Loucy (cell line): Measurements from ENCODE around the gene ARPC4.

Experiments
- H2AFZ ChIP-seq: fragments of 200-600 bp; sonication (generic); 2 replicates; pipeline ENCODE4 v1.6.0; 2016; ENCODE audit warnings: antibody characterized with exemption, mild to moderate bottlenecking, low read length, moderate library complexity
- H3F3A ChIP-seq: fragments of 200-600 bp; 2 replicates; pipeline ENCODE4 v1.6.0; 2016; ENCODE audit warnings: antibody characterized with exemption, low read depth, mild to moderate bottlenecking
- H3K27me3 ChIP-seq: fragments of 200-600 bp; sonication (generic); 2 replicates; pipeline ENCODE4 v1.6.1; 2014; ENCODE audit warnings: low read length, mild to moderate bottlenecking; ENCODE audit not compliant: insufficient read depth, poor library complexity, severe bottlenecking
- H3K36me3 ChIP-seq: fragments of 200-600 bp; sonication (generic); 2 replicates; pipeline ENCODE4 v1.6.1; 2016; ENCODE audit warnings: low read length; ENCODE audit not compliant: insufficient read depth
- H3K4me1 ChIP-seq: fragments of 200-600 bp; sonication (generic); 2 replicates; pipeline ENCODE4 v1.5.1; 2014; ENCODE audit warnings: low read length, mild to moderate bottlenecking; ENCODE audit not compliant: insufficient read depth, poor library complexity, severe bottlenecking
- H3K4me2 ChIP-seq: fragments of 200-600 bp; sonication (generic); 2 replicates; pipeline ENCODE4 v1.6.0; 2014; ENCODE audit warnings: antibody characterized with exemption, low read length, low read depth, mild to moderate bottlenecking; ENCODE audit not compliant: poor library complexity, severe bottlenecking
- H3K4me3 ChIP-seq: fragments of 200-600 bp; sonication (generic); 2 replicates; pipeline ENCODE4 v1.5.1; 2014; ENCODE audit warnings: low read length, mild to moderate bottlenecking, mixed read lengths; ENCODE audit not compliant: poor library complexity, severe bottlenecking
- H3K79me2 ChIP-seq: fragments of 200-600 bp; sonication (generic); 2 replicates; pipeline ENCODE4 v1.6.1; 2014; ENCODE audit warnings: low read length; ENCODE audit not compliant: insufficient read depth
- H3K9ac ChIP-seq: fragments of 200-600 bp; sonication (generic); 2 replicates; pipeline ENCODE4 v1.6.0; 2014; ENCODE audit warnings: mild to moderate bottlenecking, low read depth, low read length, moderate library complexity; ENCODE audit not compliant: poor library complexity, severe bottlenecking
- H3K9me2 ChIP-seq: fragments of 200-600 bp; sonication (generic); replicated peaks from 2 replicates; pipeline ENCODE4 v1.6.1; 2016; ENCODE audit warnings: low read depth, low read length, mixed read lengths
- H3K9me3 ChIP-seq: fragments of 200-600 bp; sonication (generic); 2 replicates; pipeline ENCODE4 v1.6.1; 2014; ENCODE audit warnings: mild to moderate bottlenecking, antibody characterized with exemption, low read length, low read depth; ENCODE audit not compliant: insufficient read depth
- H4K20me1 ChIP-seq: fragments of 200-600 bp; sonication (generic); 2 replicates; pipeline ENCODE4 v1.6.0; 2014; ENCODE audit warnings: antibody characterized with exemption, low read length, mild to moderate bottlenecking; ENCODE audit not compliant: insufficient read depth, poor library complexity, severe bottlenecking
- CTCF ChIP-seq: fragments of 200-600 bp; sonication (generic); conservative IDR thresholded peaks from 2 replicates; pipeline ENCODE4 v1.5.1; 2014; ENCODE audit warnings: mild to moderate bottlenecking, antibody characterized with exemption, low read length
- EZH2phosphoT487 ChIP-seq: fragments of 200-600 bp; IDR thresholded peaks from 2 replicates; pipeline ENCODE4 v1.6.1; 2018; ENCODE audit warnings: antibody characterized with exemption, mild to moderate bottlenecking, moderate library complexity, borderline replicate concordance

Gene ARPC4

GRCh38 chr3:9787714-9788113 lies 5.2 kb upstream of the ARPC4 start:
- Histone ChIP-seq H3K79me2 (peaks cover 30% of the 10 kb centered on the region), H4K20me1 (no peaks in the 10 kb centered on the region), H3K9me2 (no peaks in the 10 kb centered on the region), H3K27me3 (no peaks in the 10 kb centered on the region), H3K4me2 (no peak overlapping the region), H3K4me1 (peaks cover 28% of the 10 kb centered on the region), H3K4me3 (no peak overlapping the region), H2AFZ (no peak overlapping the region), H3F3A (no peaks in the 10 kb centered on the region), H3K9me3 (no peaks in the 10 kb centered on the region), H3K9ac (no peak overlapping the region), H3K36me3 (peaks cover 3% of the 10 kb centered on the region; the same call in 1 of the 2 replicates)
- no peak for TF ChIP-seq CTCF
- TF ChIP-seq EZH2phosphoT487: no peak

- TF ChIP-seq EZH2phosphoT487 (no peak), CTCF (no peak)
- Histone ChIP-seq H3F3A (no peaks in the 10 kb centered on the region), H3K4me1 (peaks cover 45% of the 10 kb centered on the region), H3K9me3 (no peaks in the 10 kb centered on the region), H3K9ac (peak overlapping the region; percentile 99), H3K36me3 (no peaks in the 10 kb centered on the region; the same call in 1 of the 2 replicates), H2AFZ (no peak overlapping the region), H3K79me2 (peaks cover 62% of the 10 kb centered on the region), H3K4me2 (peak overlapping the region; percentile 96), H3K9me2 (no peaks in the 10 kb centered on the region), H3K27me3 (no peaks in the 10 kb centered on the region), H3K4me3 (peak overlapping the region; percentile 97), H4K20me1 (peaks cover 24% of the 10 kb centered on the region)
These were observed 1.8 kb upstream of the ARPC4 start for GRCh38 chr3:9791127-9791526.

- Histone ChIP-seq H3K4me3 (peak overlapping the region; percentile 97), H3K9me2 (no peaks in the 10 kb centered on the region), H3F3A (no peaks in the 10 kb centered on the region), H3K9me3 (no peaks in the 10 kb centered on the region), H3K4me2 (peak overlapping the region; percentile 96), H2AFZ (peak overlapping the region; percentile 82; the same call in 1 of the 2 replicates), H3K27me3 (no peaks in the 10 kb centered on the region), H3K9ac (peak overlapping the region; percentile 99), H3K4me1 (peaks cover 39% of the 10 kb centered on the region), H4K20me1 (peaks cover 24% of the 10 kb centered on the region), H3K36me3 (no peaks in the 10 kb centered on the region; the same call in 1 of the 2 replicates), H3K79me2 (peaks cover 69% of the 10 kb centered on the region)
- no peak for TF ChIP-seq EZH2phosphoT487
- no peak for TF ChIP-seq CTCF
These were observed 985 bp upstream of the ARPC4 start for GRCh38 chr3:9791790-9792404.
